22Rv1 (cell line): ENCODE measurements around the gene AQP10.
A peak's percentile ranks its signal among the peaks of the same experiment; 100 is the strongest.

ENCODE experiments used
- H3K27ac ChIP-seq: fragments of 450-650 bp; 2 replicates; pipeline ENCODE4 v1.5.1; 2017
- ZFX ChIP-seq: fragments of 450-650 bp; IDR thresholded peaks from 2 replicates; pipeline ENCODE4 v1.6.1; 2017; ENCODE audit warnings: antibody characterized with exemption, borderline replicate concordance
- TF ChIP-seq, protein P1 (sequence below): fragments of 450-650 bp; IDR thresholded peaks from 2 replicates; pipeline ENCODE4 v1.5.1; 2017; ENCODE audit warnings: mild to moderate bottlenecking

The AQP10 gene

DNA sequence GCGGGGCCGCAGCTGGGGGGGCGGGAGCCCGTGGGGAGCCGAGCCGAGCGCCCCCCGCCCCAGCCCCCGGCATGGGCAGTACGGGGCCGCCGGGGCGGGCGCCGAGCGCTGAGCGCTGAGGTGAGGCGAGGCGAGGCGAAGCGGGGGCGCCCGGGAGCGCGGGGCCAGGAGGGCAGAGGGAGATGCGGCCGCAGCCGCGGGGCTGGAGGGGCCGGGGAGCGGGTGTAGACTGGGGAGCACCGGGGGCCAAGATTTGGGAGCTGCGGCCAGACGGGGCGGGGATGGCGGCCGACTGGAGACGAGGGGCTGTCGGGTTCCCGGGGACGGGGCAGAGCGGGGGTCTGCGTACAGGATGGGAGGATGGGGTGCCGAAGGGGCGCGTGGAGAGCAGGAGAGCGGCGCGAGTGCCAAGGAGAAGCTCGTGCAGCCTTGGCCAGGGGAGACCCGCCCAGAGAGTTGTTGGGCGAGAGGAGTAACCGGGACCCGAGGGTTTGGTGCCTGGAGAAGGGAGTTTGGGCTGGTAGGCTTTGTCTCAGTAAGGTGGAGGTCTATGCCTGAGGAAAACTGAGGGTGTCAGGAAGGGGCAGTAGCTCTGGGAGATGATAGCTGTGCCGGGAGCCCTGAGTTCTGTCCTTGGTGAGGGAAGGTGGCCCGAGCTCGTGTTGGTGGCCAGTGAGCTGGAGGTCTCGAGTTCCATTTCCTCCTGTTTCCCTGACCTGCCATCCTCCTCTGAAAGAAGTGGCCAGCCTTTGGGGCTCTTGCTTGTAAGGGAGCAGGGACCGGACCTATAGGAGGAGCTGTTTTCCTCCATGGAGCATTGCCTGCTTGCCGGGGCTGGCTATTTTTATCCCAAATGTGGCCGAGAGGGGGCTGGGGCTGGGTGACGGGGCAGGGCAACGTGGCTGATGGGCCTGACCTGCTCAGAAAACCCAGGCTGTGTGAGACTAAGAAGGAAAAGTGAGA is 5.0 kb downstream of the AQP10 start:
- TF ChIP-seq ZFX: no peak
- TF ChIP-seq, protein P1, sequence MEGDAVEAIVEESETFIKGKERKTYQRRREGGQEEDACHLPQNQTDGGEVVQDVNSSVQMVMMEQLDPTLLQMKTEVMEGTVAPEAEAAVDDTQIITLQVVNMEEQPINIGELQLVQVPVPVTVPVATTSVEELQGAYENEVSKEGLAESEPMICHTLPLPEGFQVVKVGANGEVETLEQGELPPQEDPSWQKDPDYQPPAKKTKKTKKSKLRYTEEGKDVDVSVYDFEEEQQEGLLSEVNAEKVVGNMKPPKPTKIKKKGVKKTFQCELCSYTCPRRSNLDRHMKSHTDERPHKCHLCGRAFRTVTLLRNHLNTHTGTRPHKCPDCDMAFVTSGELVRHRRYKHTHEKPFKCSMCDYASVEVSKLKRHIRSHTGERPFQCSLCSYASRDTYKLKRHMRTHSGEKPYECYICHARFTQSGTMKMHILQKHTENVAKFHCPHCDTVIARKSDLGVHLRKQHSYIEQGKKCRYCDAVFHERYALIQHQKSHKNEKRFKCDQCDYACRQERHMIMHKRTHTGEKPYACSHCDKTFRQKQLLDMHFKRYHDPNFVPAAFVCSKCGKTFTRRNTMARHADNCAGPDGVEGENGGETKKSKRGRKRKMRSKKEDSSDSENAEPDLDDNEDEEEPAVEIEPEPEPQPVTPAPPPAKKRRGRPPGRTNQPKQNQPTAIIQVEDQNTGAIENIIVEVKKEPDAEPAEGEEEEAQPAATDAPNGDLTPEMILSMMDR: peak; percentile 85
- H3K27ac ChIP-seq: peak overlapping the region; percentile 82

DNA sequence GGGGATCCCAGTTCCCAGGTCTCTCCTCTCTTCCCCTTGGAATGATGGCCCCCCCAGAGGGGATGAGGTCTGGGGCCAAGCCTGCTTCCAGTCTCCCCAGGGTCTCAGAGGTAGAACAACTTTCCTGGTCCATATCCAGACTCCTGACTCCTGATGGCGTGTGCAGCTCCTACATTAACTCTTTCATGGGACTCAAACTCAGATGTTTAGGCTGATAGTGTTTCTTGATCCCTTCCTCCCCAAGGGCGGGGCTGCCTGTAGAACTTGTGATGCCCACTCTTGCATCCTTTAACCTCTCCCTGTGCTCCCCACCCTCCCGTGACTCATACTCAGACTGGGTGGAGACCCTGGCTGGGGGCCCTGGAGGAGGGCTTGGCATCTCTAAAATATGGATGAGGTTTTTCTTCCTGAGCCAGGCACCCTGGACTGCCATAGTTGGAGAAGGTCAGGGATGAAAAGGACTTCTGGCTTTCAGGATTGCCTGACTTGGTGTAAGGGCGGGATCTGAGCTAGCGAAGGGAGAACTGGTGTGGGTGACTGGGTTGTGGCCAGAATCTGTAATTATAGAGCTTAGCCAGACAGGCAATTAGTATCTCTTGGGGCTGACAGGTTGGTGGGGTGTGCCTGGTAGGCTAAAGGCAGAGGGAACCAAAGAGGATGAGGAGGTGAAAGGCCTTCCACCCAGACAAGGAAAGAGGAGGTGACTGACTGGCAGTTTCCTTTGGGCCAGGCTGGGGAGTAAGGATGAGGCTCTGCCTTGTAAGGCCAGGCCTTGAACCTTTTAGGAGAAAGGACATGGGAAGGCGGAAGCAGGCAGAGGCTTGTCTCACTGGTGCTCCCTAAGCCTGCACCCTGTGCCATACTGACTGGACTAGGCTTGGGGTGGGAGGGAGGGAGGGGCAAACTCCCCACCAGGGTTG is 5.9 kb downstream of the AQP10 start:
- TF ChIP-seq ZFX: no peak
- TF ChIP-seq, protein P1: peak; percentile 42
- peak overlapping the region; percentile 82 for H3K27ac ChIP-seq

DNA sequence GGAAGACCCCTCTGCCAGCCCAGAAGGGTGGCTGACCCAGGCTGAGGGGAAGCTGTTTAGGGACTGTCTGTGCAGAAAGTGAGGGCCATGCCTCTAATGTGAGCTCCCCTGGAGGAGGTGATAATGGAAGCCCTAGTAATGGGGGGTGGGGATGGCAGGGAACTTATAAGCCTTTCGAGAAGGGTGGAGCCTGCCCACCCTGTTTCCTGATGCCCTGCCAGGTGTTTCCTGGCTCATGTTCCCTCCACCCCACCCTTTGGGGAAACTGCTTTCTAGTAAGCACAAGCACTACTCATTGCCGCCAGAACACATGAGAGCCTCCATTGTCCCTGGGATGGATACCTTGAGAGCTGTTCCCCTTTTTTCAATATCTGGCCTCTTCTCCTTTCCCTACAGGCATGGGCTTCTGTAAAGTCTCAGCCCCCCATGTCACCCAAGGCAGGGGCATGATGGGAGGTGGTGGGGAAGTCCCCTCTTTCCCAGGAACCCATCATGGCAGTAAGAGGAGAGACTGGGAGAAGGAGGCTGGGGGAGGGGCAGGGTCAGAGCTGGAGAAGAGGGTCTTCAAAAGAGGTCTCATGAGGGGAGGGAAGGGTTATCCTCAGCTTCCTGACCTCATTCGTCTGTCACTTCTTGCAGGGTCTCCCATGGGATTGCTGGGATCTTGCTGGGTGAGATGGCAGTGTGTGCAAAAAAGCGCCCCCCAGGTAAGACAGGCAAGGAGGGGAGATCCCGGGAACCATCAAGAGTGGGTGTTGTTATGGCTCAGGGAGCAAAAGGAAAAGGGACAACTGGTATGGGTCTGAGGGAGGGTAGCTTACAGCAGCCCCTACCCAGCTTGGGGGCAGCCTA is 6.8 kb downstream of the AQP10 start:
- TF ChIP-seq, protein P1: no peak
- no peak for TF ChIP-seq ZFX
- H3K27ac ChIP-seq: peak overlapping the region; percentile 82

DNA sequence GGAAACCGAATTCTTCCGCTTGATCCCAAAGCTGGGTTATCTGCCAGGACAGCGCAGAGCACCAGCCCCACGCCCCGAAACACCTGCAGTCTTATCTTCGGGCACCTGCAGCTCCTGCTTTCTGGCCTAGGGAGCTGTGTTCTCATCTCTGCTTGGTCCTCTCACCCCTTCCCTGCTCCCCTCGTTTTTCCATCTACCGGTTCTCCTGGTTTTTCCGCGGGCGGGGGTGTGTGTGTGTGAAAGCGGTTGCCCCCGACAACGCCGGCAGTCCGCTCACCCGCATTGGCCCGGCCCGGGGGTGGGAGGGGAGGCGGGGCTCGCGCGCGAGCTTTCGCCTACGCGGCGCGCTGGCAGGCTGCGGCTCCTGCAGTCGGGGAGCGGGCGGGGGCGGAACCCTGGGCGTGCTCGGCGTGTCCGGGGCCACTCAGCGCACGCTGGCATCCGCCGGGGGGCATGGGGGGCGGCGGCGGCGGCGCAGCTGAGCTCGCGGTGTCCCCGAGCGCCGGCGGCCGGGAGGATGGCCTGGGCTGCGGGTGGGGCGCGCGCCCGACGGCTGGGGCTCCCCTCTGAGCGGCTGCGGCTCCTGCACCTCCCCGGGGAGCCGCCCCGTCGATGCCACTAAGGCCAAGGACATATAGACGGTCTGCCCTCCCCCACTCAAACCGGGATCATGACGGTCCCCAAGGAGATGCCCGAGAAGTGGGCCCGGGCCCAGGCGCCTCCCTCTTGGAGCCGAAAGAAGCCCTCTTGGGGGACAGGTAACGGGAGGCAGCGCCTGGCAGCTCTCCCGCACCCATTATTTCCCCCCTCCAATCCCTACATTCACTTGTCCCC is 7.6 kb downstream of the AQP10 start:
- TF ChIP-seq, protein P1: no peak
- no peak for TF ChIP-seq ZFX
- H3K27ac ChIP-seq: peak overlapping the region; percentile 82; the same call in 1 of the 2 replicates

DNA sequence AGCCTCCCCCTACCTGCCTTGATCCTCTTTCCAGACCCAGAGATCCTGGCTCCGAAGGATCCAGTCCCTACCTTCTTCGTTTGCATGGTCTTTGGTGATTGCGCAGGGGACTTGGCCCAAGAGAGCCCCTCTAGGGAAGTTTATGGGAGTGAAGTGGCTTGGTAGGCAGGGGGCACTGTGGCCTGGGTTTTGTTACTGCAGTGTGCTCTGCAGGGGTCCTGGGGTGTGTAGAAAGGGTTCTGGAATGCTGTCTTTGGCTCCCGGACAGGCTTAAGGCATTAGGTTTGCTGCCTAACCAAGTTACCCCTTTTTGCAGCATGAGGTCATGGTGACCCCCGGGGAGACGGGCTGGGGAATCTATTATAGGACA is 8.2 kb downstream of the AQP10 start:
- H3K27ac ChIP-seq: peak overlapping the region; percentile 82; the same call in 1 of the 2 replicates
- TF ChIP-seq, protein P1: peak; percentile 37
- no peak for TF ChIP-seq ZFX

DNA sequence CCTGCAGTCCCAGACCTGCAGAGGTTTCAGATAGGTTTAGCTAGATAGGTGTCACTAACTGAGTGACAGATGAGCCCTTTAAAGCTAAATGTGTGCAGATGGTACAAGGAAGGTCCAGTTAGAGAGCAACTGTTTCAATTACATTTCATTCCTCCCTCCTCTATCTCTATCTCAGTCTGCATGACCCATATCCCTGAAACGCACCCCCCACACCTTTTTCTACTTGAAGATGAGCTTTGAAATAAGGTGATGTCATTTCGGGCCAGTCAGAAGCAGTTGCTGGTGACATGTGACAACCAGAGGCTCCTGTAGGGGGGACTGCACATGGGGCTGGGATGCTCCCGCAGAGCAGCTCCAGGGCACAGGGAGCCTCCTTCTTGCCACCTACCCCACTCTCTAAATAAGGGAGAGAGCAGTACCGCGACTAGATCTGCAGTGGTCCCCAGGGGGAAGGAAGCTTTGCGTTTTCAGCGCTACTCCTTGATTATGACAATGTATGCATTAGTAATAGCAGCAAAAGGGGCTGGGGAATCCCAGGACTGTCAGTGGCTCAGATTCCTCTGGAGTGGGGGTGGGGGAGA is 8.7 kb downstream of the AQP10 start:
- peak overlapping the region; percentile 82; the same call in 1 of the 2 replicates for H3K27ac ChIP-seq
- TF ChIP-seq, protein P1: no peak
- TF ChIP-seq ZFX: no peak
